Astrocyte (in vitro differentiated cells and primary cell): Measurements from ENCODE around the gene HABP4.

Source experiments
- CTCF ChIP-seq: IDR thresholded peaks from 2 replicates; pipeline ENCODE4 v1.5.1; 2011; ENCODE audit warnings: low read depth, mild to moderate bottlenecking, inconsistent platforms, low read length, moderate library complexity; ENCODE audit not compliant: insufficient read depth
- EZH2 ChIP-seq: IDR thresholded peaks from 2 replicates; pipeline ENCODE4 v1.6.1; 2012; ENCODE audit warnings: mild to moderate bottlenecking, low read length, inconsistent platforms; ENCODE audit not compliant: insufficient read depth

- TF ChIP-seq CTCF: no peak
- no peak for TF ChIP-seq EZH2
Measured at GRCh38 chr9:96418920-96419690, 30.9 kb upstream of the HABP4 start.
